CD4-positive, alpha-beta T cell treated with Interleukin-21 for 1 hour (primary cell): ENCODE results near the gene STOML2.

Experiments
- DNase-seq: peaks from one replicate; pipeline ENCODE4 v3.0.0-alpha.2; 2020

Gene STOML2

GRCh38 chr9:35107297-35108290 is 4.7 kb upstream of the STOML2 start:
- no peak for DNase-seq

- no peak for DNase-seq
Observed at GRCh38 chr9:35106343-35106730, 3.4 kb upstream of the STOML2 start.

GRCh38 chr9:35105571-35106342 is 2.8 kb upstream of the STOML2 start:
- DNase-seq, result no peak

GRCh38 chr9:35105126-35105525 is 2.2 kb upstream of the STOML2 start:
- DNase-seq, result no peak

- no peak for DNase-seq
Observed at GRCh38 chr9:35104586-35104985, 1.7 kb upstream of the STOML2 start.

- no peak for DNase-seq
Observed at GRCh38 chr9:35103660-35104191, 795 bp upstream of the STOML2 start.

- DNase-seq, result no peak
Observed at GRCh38 chr9:35102465-35102768, 514 bp downstream of the STOML2 start.

GRCh38 chr9:35097573-35097972 is 5.4 kb downstream of the STOML2 start:
- DNase-seq, result no peak

GRCh38 chr9:35096035-35096849 is 6.7 kb downstream of the STOML2 start, which contains the start of gene PIGO:
Gene PIGO (minus strand): TSS chr9:35096591. CDS start chr9:35095565, 1,026 bp downstream.
- DNase-seq, result peak; percentile 91

GRCh38 chr9:35091536-35091935 is 11.4 kb downstream of the STOML2 start:
- no peak for DNase-seq

GRCh38 chr9:35089434-35089833 is 13.5 kb downstream of the STOML2 start:
- DNase-seq, result no peak

GRCh38 chr9:35085078-35085477 is 17.9 kb downstream of the STOML2 start:
- no peak for DNase-seq

- peak; percentile 84 for DNase-seq
Observed at GRCh38 chr9:35079426-35080341, 23.2 kb downstream of the STOML2 start, which contains the start of gene FANCG. Gene FANCG (minus strand): TSS chr9:35079942. CDS start chr9:35079524, 418 bp downstream.

GRCh38 chr9:35079041-35079425 is 23.9 kb downstream of the STOML2 start:
- no peak for DNase-seq

- DNase-seq, result no peak
Observed at GRCh38 chr9:35078066-35078465, 24.9 kb downstream of the STOML2 start.

GRCh38 chr9:35076848-35077247 is 26.1 kb downstream of the STOML2 start:
- DNase-seq, result no peak

GRCh38 chr9:35075358-35075757 is 27.6 kb downstream of the STOML2 start:
- DNase-seq, result no peak

GRCh38 chr9:35074791-35075190 is 28.1 kb downstream of the STOML2 start:
- no peak for DNase-seq

- DNase-seq, result no peak
Observed at GRCh38 chr9:35074141-35074540, 28.8 kb downstream of the STOML2 start.

GRCh38 chr9:35073279-35073612 is 29.7 kb downstream of the STOML2 start:
- no peak for DNase-seq

GRCh38 chr9:35072461-35073278 is 30.3 kb downstream of the STOML2 start, which contains the start of gene VCP:
Gene VCP (minus strand): TSS chr9:35072625. CDS start chr9:35072353, 272 bp downstream.
- peak; percentile 99 for DNase-seq
